Prostate gland (tissue), 2 donors: ENCODE data around the gene GPN1.
"Not testable (repeated sequence)": the region's sequence is repeated elsewhere in the genome, so short reads cannot be mapped to it uniquely, and the experiment has no call there.

Experiments used
- CTCF ChIP-seq, 4 experiments: fragments of 200-600 bp in 2 of 4; fragments of 450-650 bp in 2 of 4; sonication (generic) in 2 of 4; IDR thresholded peaks; 1 replicate in 3 of 4; 2 replicates in 1 of 4; pipeline ENCODE4 v1.5.1; 2016 to 2019; ENCODE audit warnings: antibody characterized with exemption in 4 of 4, mild to moderate bottlenecking in 2 of 4, moderate library complexity in 2 of 4
- POLR2A ChIP-seq: fragments of 450-650 bp; IDR thresholded peaks from one replicate; pipeline ENCODE4 v1.6.1; 2016; ENCODE audit warnings: antibody characterized with exemption, mild to moderate bottlenecking
- POLR2AphosphoS5 ChIP-seq: sonication (generic); formaldehyde crosslinking; IDR thresholded peaks from one replicate; pipeline ENCODE4 v1.6.1; 2017; ENCODE audit warnings: antibody characterized with exemption

GRCh38 chr2:27626921-27627320 lies 1.9 kb upstream of the GPN1 start:
- not testable (repeated sequence) for TF ChIP-seq POLR2A; CTCF (IDR thresholded peaks at IDR 0.05); POLR2AphosphoS5
